Thoracic aorta (tissue), 2 donors: ENCODE measurements around the gene HOXA2. TPM values are rescaled to one million over a fixed set of nuclear protein-coding genes. Genes with fewer than 3 reads are reported as not detected.

ENCODE experiments used
- ATAC-seq: fragments of 150-250 bp; one replicate; pipeline ENCODE4 v1.8.0; 2017; ENCODE audit warnings: low read depth; ENCODE audit not compliant: insufficient number of reproducible peaks, low FRiP score
- DNase-seq: peaks from one replicate; pipeline ENCODE4 v3.0.0-alpha.2; 2020; ENCODE audit warnings: low spot score
- H3K27ac ChIP-seq, 2 donors: fragments of 200-600 bp; sonication (generic); 1 replicate in 1 of 2; 2 replicates in 1 of 2; pipeline ENCODE4 v1.5.1; 2016; ENCODE audit warnings: mild to moderate bottlenecking in 2 of 2, moderate library complexity in 2 of 2
- H3K27me3 ChIP-seq: fragments of 200-600 bp; sonication (generic); replicated peaks from 2 replicates; pipeline ENCODE4 v1.6.0; 2016; ENCODE audit warnings: mild to moderate bottlenecking; ENCODE audit not compliant: insufficient read depth
- H3K36me3 ChIP-seq: fragments of 200-600 bp; sonication (generic); one replicate; pipeline ENCODE4 v1.5.1; 2016
- H3K4me1 ChIP-seq, 2 donors: fragments of 200-600 bp; sonication (generic); 1 replicate in 1 of 2; 2 replicates in 1 of 2; pipeline versions ENCODE4 v1.5.1 to v1.6.0; 2016; ENCODE audit warnings: low read depth in 2 of 2, mild to moderate bottlenecking in 1 of 2; ENCODE audit not compliant: control insufficient read depth in 1 of 2
- H3K4me3 ChIP-seq: fragments of 200-600 bp; sonication (generic); 2 replicates; pipeline ENCODE4 v1.5.1; 2016; ENCODE audit warnings: mild to moderate bottlenecking
- H3K9me3 ChIP-seq: fragments of 200-600 bp; sonication (generic); 2 replicates; pipeline ENCODE4 v1.5.1; 2016
- total RNA-seq, 2 donors: library from RNA; depleted of rRNA; stranded (reverse); fragments of >200 nt; gene quantifications; one replicate each; pipeline versions ENCODE4 v1.1.0 to v1.2.3, GENCODE V29; 2016
- TF ChIP-seq, protein P1 (sequence below): fragments of 200-600 bp; sonication (generic); IDR thresholded peaks from one replicate; pipeline ENCODE4 v1.5.1; 2019; ENCODE audit warnings: antibody characterized with exemption

Gene HOXA2
- total RNA-seq, 2 donors from 2014 or later, result 3.4 to 4.6 TPM

DNA sequence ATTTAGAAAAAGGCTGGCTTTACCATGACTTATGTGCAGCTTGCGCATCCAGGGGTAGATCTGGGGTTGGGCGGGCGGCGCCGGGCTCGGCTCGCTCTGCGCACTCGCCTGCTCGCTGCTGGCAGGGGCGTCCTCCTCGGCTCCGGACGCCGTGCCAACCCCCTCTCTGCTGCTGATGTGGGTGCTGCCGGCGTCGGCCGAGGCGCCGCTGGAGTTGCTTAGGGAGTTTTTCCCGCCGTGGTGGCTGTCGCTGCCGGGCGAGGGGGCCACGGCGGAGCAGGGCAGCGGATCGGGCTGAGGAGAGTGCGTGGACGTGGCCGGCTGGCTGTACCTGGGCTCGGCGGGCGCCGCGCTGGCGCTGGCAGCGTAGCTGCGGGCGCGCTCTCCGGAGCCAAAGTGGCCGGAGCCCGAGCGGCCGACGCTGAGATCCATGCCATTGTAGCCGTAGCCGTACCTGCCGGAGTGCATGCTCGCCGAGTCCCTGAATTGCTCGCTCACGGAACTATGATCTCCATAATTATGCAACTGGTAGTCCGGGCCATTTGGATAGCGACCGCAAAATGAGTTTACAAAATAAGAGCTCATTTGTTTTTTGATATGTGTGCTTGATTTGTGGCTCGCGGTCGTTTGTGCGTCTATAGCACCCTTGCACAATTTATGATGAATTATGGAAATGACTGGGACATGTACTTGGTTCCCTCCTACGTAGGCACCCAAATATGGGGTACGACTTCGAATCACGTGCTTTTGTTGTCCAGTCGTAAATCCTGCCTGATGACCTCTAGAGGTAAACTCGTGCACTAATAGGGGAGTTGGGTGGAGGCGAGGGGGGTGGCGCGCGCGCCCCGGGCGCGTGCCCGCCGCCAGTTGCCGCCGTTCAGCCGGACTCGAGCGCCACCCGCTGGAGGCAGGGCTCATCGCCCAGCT, 40.8 kb upstream of the HOXA2 start, which contains the start of gene HOXA5:
Gene HOXA5, minus strand, starts transcription at position 659 of the 927 bp plus-strand sequence. Its CDS starts 74 bp downstream, at position 585.
- H3K27me3 ChIP-seq, result no peaks in the 10 kb centered on the region
- peaks cover 5 to 34% of the 10 kb centered on the region in 2 donors for H3K4me1 ChIP-seq
- no peaks in the 10 kb centered on the region for H3K9me3 ChIP-seq
- peak within 1 kb of the TSS; percentile 84 for H3K4me3 ChIP-seq
- H3K27ac ChIP-seq, result peak within 1 kb of the TSS; percentile 95 to 97
- DNase-seq (no peak), ATAC-seq (peak; percentile 95)
- peaks cover 11% of the 10 kb centered on the region for H3K36me3 ChIP-seq
- TF ChIP-seq, protein P1, sequence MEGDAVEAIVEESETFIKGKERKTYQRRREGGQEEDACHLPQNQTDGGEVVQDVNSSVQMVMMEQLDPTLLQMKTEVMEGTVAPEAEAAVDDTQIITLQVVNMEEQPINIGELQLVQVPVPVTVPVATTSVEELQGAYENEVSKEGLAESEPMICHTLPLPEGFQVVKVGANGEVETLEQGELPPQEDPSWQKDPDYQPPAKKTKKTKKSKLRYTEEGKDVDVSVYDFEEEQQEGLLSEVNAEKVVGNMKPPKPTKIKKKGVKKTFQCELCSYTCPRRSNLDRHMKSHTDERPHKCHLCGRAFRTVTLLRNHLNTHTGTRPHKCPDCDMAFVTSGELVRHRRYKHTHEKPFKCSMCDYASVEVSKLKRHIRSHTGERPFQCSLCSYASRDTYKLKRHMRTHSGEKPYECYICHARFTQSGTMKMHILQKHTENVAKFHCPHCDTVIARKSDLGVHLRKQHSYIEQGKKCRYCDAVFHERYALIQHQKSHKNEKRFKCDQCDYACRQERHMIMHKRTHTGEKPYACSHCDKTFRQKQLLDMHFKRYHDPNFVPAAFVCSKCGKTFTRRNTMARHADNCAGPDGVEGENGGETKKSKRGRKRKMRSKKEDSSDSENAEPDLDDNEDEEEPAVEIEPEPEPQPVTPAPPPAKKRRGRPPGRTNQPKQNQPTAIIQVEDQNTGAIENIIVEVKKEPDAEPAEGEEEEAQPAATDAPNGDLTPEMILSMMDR, result peak; percentile 85

DNA sequence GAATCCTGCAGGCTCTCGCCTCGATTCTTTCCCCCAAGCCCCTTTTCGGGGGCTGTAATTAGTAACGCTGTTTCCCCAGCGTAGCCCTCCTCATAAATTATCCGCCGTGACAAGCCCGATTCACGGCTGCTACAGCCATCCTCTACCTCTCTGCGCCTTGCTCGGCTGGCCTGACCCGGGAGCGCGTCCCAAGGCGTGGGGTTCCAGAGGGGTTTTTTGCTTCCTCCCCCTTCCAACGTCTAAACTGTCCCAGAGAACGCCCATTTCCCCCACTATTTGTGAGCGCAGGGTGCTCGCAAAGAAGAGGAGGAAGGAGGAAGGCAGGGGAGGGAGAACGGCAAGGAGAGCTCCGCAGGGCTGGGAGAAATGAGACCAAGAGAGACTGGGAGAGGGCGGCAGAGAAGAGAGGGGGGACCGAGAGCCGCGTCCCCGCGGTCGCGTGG, 40.1 kb upstream of the HOXA2 start:
- TF ChIP-seq, protein P1, result no peak
- Histone ChIP-seq H3K36me3 (peaks cover 11% of the 10 kb centered on the region), H3K27me3 (no peaks in the 10 kb centered on the region), H3K4me3 (peak overlapping the region; percentile 84), H3K4me1 (peaks cover 5 to 31% of the 10 kb centered on the region in 2 donors), H3K9me3 (no peaks in the 10 kb centered on the region), H3K27ac (peak overlapping the region; percentile 95 to 97)
- DNase-seq (no peak), ATAC-seq (no peak)

DNA sequence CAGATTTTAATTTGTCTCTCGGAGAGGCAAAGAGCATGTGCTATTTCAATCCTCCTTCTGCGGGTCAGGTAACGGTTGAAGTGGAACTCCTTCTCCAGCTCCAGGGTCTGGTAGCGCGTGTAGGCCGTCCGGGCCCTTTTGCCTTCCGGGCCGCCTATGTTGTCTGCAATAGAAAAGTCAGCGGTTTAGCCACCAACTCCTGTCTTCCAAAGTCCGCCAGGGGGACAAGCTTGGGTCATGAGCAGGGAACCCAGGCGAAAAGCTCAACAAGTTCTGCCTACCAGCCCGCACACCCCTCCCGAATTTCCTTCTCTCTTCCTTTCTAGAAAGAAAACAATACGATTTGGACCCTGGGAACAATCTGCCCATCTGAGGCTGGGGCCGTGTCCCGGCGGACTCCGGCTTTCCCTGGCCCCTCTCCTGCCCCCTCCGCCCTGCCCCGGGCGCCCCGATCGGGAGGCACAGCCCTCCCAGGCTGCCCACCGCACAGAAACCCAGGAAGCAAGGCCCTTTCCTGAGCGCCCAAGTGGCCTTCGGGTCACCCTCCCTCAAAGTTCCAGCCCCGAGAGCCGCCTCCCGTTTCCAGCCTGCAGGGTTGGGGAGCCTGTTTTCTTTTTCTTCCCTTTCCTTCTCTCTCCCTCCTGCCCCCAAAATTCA, 39.6 kb upstream of the HOXA2 start:
- no peaks in the 10 kb centered on the region for H3K27me3 ChIP-seq
- ATAC-seq (no peak), DNase-seq (no peak)
- TF ChIP-seq, protein P1, result peak; percentile 47
- peaks cover 11% of the 10 kb centered on the region for H3K36me3 ChIP-seq
- no peaks in the 10 kb centered on the region for H3K9me3 ChIP-seq
- peak overlapping the region; percentile 84 for H3K4me3 ChIP-seq
- peak overlapping the region; percentile 95 to 97 for H3K27ac ChIP-seq
- H3K4me1 ChIP-seq, result peaks cover 0 to 27% of the 10 kb centered on the region in 2 donors

DNA sequence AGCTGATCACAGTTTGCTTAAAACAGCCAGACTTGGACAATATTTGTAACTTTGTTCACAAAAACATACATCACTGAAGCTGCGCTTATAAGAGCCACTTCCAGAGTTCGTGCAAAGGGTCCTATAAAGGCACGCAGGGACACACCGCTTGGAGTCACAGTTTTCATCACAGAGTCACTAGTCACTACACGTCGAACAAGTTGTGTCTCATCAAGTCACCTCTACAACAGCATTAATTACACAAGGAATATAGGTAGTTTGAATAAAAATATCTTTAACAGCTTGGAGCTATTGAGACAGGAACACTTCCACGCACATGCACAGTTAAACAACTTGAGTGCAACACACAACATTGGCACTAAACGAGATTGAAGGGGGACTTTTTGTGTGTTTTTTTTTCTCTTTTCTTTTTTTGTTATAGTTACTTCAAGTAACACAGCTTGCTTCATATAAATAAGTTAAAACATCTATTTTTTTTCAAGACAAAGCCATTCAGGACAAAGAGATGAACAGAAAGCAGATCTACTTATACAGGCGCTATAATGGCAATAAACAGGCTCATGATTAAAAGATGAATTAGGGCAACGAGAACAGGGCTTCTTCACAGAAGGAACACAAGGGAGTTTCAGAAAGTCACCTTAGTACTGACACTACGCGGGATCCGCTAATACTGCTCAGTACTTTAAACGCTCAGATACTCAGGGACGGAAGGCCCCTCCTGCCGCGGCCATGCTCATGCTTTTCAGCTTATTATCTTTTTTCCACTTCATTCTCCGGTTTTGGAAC, 38.8 kb upstream of the HOXA2 start:
- Histone ChIP-seq H3K4me3 (peak overlapping the region; percentile 84), H3K36me3 (peaks cover 11% of the 10 kb centered on the region), H3K27me3 (no peaks in the 10 kb centered on the region), H3K27ac (peak overlapping the region; percentile 95 to 97), H3K9me3 (no peaks in the 10 kb centered on the region), H3K4me1 (peaks cover 5 to 26% of the 10 kb centered on the region in 2 donors)
- DNase-seq (no peak), ATAC-seq (no peak)
- TF ChIP-seq, protein P1, result no peak
